K562 (cell line): ENCODE measurements around the gene CAPN10. TPM values are rescaled to one million over a fixed set of nuclear protein-coding genes. Genes with fewer than 3 reads are reported as not detected.

ENCODE experiments used
- ATAC-seq: fragments of 200-7000 bp; cut with Tn5 transposase; 3 replicates; pipeline ENCODE4 v1.9.1; 2020; ENCODE audit warnings: moderate library complexity
- BruUV-seq: library from RNA; stranded (reverse); fragments of 400-500 nt; replicated peaks from 2 replicates; lab custom pipeline; 2021; lab: Mats Ljungman, UMichigan
- CTCF ChIA-PET: fragments of 300-600 bp; formaldehyde crosslinking; extraction: SDS; loops from one replicate; lab custom pipeline; 2021; ENCODE audit warnings: low intra/inter-chr PET ratio; lab: Yijun Ruan, JAX
- POLR2A ChIA-PET: fragments of 300-600, 350-650 bp; sonication (Branson Sonifier 250); formaldehyde crosslinking; extraction: SDS; loops from one replicate; lab custom pipeline; 2021; ENCODE audit warnings: antibody characterized with exemption, inconsistent platforms; lab: Yijun Ruan, JAX
- DNase-seq, 4 experiments: peaks; one replicate each; pipeline versions ENCODE4 v3.0.0 to v3.0.0-alpha.2; 2011 to 2018; ENCODE audit warnings: low spot score in 3 of 4, mixed read lengths in 3 of 4; ENCODE audit errors: extremely low read depth in 1 of 4
- FAIRE-seq: peaks from 2 replicates; lab custom pipeline; 2011; peaks lifted over from hg19 to GRCh38; lab: Jason Lieb, UNC
- H2AFZ ChIP-seq: 2 replicates; pipeline ENCODE4 v1.6.0; 2011; ENCODE audit warnings: low read depth, low read length, control low read depth, inconsistent platforms
- H3K27ac ChIP-seq: fragments of 200-600 bp; 3 replicates; pipeline ENCODE4 v1.8.0; 2011; ENCODE audit warnings: low read depth, mild to moderate bottlenecking, control low read depth, inconsistent platforms, low read length, moderate library complexity, mixed read lengths; ENCODE audit errors: extremely low read depth
- H3K27me3 ChIP-seq, 2 experiments: fragments of 300-600 bp in 1 of 2; 2 replicates in 1 of 2; 3 replicates in 1 of 2; pipeline versions ENCODE4 v1.6.0 to v1.8.0; 2011; ENCODE audit warnings: inconsistent platforms in 2 of 2, low read length in 2 of 2, mild to moderate bottlenecking in 1 of 2, mixed read lengths in 1 of 2, moderate library complexity in 1 of 2; ENCODE audit not compliant: control insufficient read depth in 2 of 2, insufficient read depth in 2 of 2
- H3K36me3 ChIP-seq: fragments of 300-600 bp; 3 replicates; pipeline ENCODE4 v1.8.0; 2011; ENCODE audit warnings: mild to moderate bottlenecking, low read length, inconsistent platforms; ENCODE audit not compliant: control insufficient read depth, insufficient read depth
- H3K4me1 ChIP-seq, 2 experiments: fragments of 200-600 bp in 1 of 2; replicated peaks in 1 of 2; 2 replicates in 1 of 2; 3 replicates in 1 of 2; pipeline versions ENCODE4 v1.5.1 to v1.8.0; 2011; ENCODE audit warnings: inconsistent platforms in 2 of 2, low read length in 2 of 2, mild to moderate bottlenecking in 1 of 2, mixed read lengths in 1 of 2, moderate library complexity in 1 of 2; ENCODE audit not compliant: control insufficient read depth in 2 of 2, insufficient read depth in 2 of 2
- H3K4me2 ChIP-seq: 2 replicates; pipeline ENCODE4 v1.6.1; 2011; ENCODE audit warnings: low read length, control low read depth, inconsistent platforms, mixed read lengths; ENCODE audit not compliant: insufficient read depth
- H3K4me3 ChIP-seq: fragments of 200-600 bp; sonication (generic), shearing (Covaris generic); 2 replicates; pipeline ENCODE4 v1.5.1; 2016; ENCODE audit warnings: control low read depth, inconsistent platforms
- H3K79me2 ChIP-seq: fragments of 200-600 bp; 3 replicates; pipeline ENCODE4 v1.8.0; 2011; ENCODE audit warnings: low read length, inconsistent platforms; ENCODE audit not compliant: control insufficient read depth, insufficient read depth
- H3K9ac ChIP-seq, 2 experiments: 2 replicates each; pipeline versions ENCODE4 v1.6.0 to v1.6.1; 2011; ENCODE audit warnings: low read depth in 2 of 2, low read length in 2 of 2, control low read depth in 1 of 2, inconsistent platforms in 1 of 2, mild to moderate bottlenecking in 1 of 2, mixed read lengths in 1 of 2; ENCODE audit not compliant: insufficient read depth in 1 of 2
- H3K9me1 ChIP-seq: one replicate; pipeline ENCODE4 v1.6.0; 2011; ENCODE audit warnings: inconsistent platforms, mild to moderate bottlenecking, low read length, moderate library complexity; ENCODE audit not compliant: control insufficient read depth, insufficient read depth
- H3K9me3 ChIP-seq: replicated peaks from 2 replicates; pipeline ENCODE4 v1.5.1; 2011; ENCODE audit warnings: low read depth, low read length, inconsistent platforms; ENCODE audit not compliant: control insufficient read depth, insufficient read depth
- H4K20me1 ChIP-seq: replicated peaks from 2 replicates; pipeline ENCODE4 v1.6.1; 2011; ENCODE audit warnings: low read length, inconsistent platforms, mixed read lengths; ENCODE audit not compliant: control insufficient read depth, insufficient read depth
- AFF1 ChIP-seq, 2 experiments: fragments of 450-650 bp; IDR thresholded peaks; 2 replicates each; pipeline ENCODE4 v1.6.1; 2018; ENCODE audit warnings: mild to moderate bottlenecking in 2 of 2, low read depth in 1 of 2; ENCODE audit not compliant: partially characterized antibody in 2 of 2
- ARID3B ChIP-seq: fragments of 250-450 bp; sonication (Bioruptor Pico); IDR thresholded peaks from 2 replicates; pipeline ENCODE4 v1.4.0; 2020; ENCODE audit warnings: borderline replicate concordance
- BRD9 ChIP-seq: fragments of 450-650 bp; IDR thresholded peaks from 2 replicates; pipeline ENCODE4 v1.6.1; 2018; ENCODE audit warnings: low read depth; ENCODE audit not compliant: partially characterized antibody
- JUNB ChIP-seq: fragments of 450-650 bp; formaldehyde crosslinking; conservative IDR thresholded peaks from 2 replicates; pipeline ENCODE4 v1.4.0; 2020; ENCODE audit warnings: mild to moderate bottlenecking
- LCOR ChIP-seq: sonication (generic); formaldehyde crosslinking; IDR thresholded peaks from 2 replicates; pipeline ENCODE4 v1.8.0; 2022; ENCODE audit warnings: mild to moderate bottlenecking, missing genetic modification reagents
- LEF1 ChIP-seq: fragments of 450-650 bp; IDR thresholded peaks from 2 replicates; pipeline ENCODE4 v1.6.1; 2016; ENCODE audit warnings: mild to moderate bottlenecking
- MCM3 ChIP-seq: fragments of 450-650 bp; IDR thresholded peaks from 2 replicates; pipeline ENCODE4 v1.6.1; 2016
- NR1H2 ChIP-seq: sonication (generic); formaldehyde crosslinking; IDR thresholded peaks from 2 replicates; pipeline ENCODE4 v1.4.0; 2020; ENCODE audit warnings: mild to moderate bottlenecking, missing genetic modification reagents
- POLR2A ChIP-seq: fragments of 450-650 bp; conservative IDR thresholded peaks from 2 replicates; pipeline ENCODE4 v1.6.1; 2016
- PPARD ChIP-seq: fragments of 250-450 bp; sonication (Bioruptor Pico); IDR thresholded peaks from 2 replicates; pipeline ENCODE4 v1.8.0; 2022; ENCODE audit warnings: inconsistent platforms, mild to moderate bottlenecking, moderate library complexity
- PYGO2 ChIP-seq: fragments of 450-650 bp; IDR thresholded peaks from 2 replicates; pipeline ENCODE4 v1.6.1; 2016; ENCODE audit warnings: mild to moderate bottlenecking, missing genetic modification characterization, moderate library complexity, missing compliant biosample characterization
- U2AF1 ChIP-seq: fragments of 200-400 bp; formaldehyde crosslinking; optimal IDR thresholded peaks from 2 replicates; pipeline ENCODE3; 2017; ENCODE audit warnings: mild to moderate bottlenecking, low read depth, low read length, moderate library complexity
- ZNF217 ChIP-seq: sonication (generic); formaldehyde crosslinking; IDR thresholded peaks from 2 replicates; pipeline ENCODE4 v1.8.0; 2022; ENCODE audit warnings: mild to moderate bottlenecking, missing genetic modification reagents
- ZNF280B ChIP-seq: fragments of 250-450 bp; sonication (Bioruptor Pico); IDR thresholded peaks from 2 replicates; pipeline ENCODE4 v1.5.1; 2021; ENCODE audit warnings: mild to moderate bottlenecking
- WGBS: fragments of 100-300 bp; shearing (Covaris generic); methylation state at CpG from one replicate; pipeline ENCODE4 v1.1.6; 2016; ENCODE audit warnings: low coverage, mixed read lengths; ENCODE audit not compliant: insufficient coverage; ENCODE audit errors: missing lambda C conversion rate; 5-methylcytosine and 5-hydroxymethylcytosine counted together
- in situ Hi-C: fragments of 300-500 bp; cut with MboI; formaldehyde crosslinking; loops from 4 replicates; pipeline ENCODE4 v1.15.0; 2018; ENCODE audit warnings: inconsistent platforms, mixed read lengths
- intact Hi-C: fragments of 100-400 bp; cut with micrococcal nuclease; formaldehyde crosslinking; loops from 2 replicates; pipeline ENCODE4 v1.14.2; 2022
- polyA plus RNA-seq, 8 experiments: library from polyadenylated mRNA; depleted of rRNA in 4 of 8; stranded (reverse) in 5 of 8; unstranded in 3 of 8; fragments of >200 nt; fragmentation: Nextera tagmentation in 2 of 8; fragmentation: Illumina TruSeq in 1 of 8; extraction: Ambion mirVana in 2 of 8; extraction: Trizol in 1 of 8; gene quantifications; 2 replicates each; pipeline versions ENCODE4 v1.2.1 to v1.2.3, GENCODE V29; 2011 to 2014; ENCODE audit warnings: inconsistent platforms in 1 of 8, missing spikeins in 1 of 8
- total RNA-seq, 7 experiments: library from RNA; depleted of rRNA in 6 of 7; stranded (reverse); fragments of >200 nt in 6 of 7; fragmentation: Illumina TruSeq in 2 of 7; extraction: Trizol in 2 of 7; gene quantifications; 2 replicates each; pipeline versions ENCODE4 v1.2.1 to v1.2.3, GENCODE V29; 2011 to 2021; ENCODE audit warnings: low replicate concordance in 1 of 7

CAPN10 gene
- total and polyA plus RNA-seq, 9 of the 15 experiments (the other 6 are each of a cell fraction or from before 2014, with no cell fraction given) = 0.08 to 26.1 (median 8.4) TPM

- Histone ChIP-seq H3K9ac (peak overlapping the region; percentile 85 to 92), H3K9me3 (no peaks in the 10 kb centered on the region), H3K4me2 (peak overlapping the region; percentile 84; the same call in 1 of the 2 replicates), H3K4me3 (no peak overlapping the region), H3K79me2 (peaks cover 75% of the 10 kb centered on the region), H3K36me3 (peaks cover 23% of the 10 kb centered on the region), H4K20me1 (no peaks in the 10 kb centered on the region), H3K27me3 (no peaks in the 10 kb centered on the region), H3K9me1 (no peaks in the 10 kb centered on the region), H3K27ac (peak overlapping the region; percentile 98), H2AFZ (no peak overlapping the region), H3K4me1 (peaks cover 43 to 70% of the 10 kb centered on the region in 2 experiments)
- CTCF ChIA-PET = no interaction called here
- no TSS peak for BruUV-seq
- intact Hi-C loops (loop anchor here (10.0 kb wide), 1 partner anchor 49 kb away; no protein-coding TSS in a partner anchor), in situ Hi-C loops (no loop called here)
- TF ChIP-seq LEF1 (no peak), JUNB (CRISPR knock-in tag) (no peak), PYGO2 (no peak), U2AF1 (no peak), NR1H2 (no peak), AFF1 (IDR thresholded peaks at IDR 0.05; ENCODE audit: low read depth in 1 of 2, partially characterized antibody in 2 of 2) (no peak), MCM3 (no peak), ARID3B (CRISPR knock-in tag) (no peak), LCOR (CRISPR knock-in tag) (no peak), ZNF280B (no peak), BRD9 (no peak), PPARD (CRISPR knock-in tag) (no peak), POLR2A (no peak), ZNF217 (CRISPR knock-in tag) (no peak)
- no peak for ATAC-seq
- WGBS = 77% methylated on average over 10 of the region's 12 CpGs
- no peak for FAIRE-seq
- DNase-seq = no peak
- POLR2A ChIA-PET = interaction anchor here (4.6 kb wide), 1 partner anchor 23 kb away, joined by 26 read pairs; the partner anchor contains the start of gene CAPN10
These were observed 22.5 kb upstream of the CAPN10 start for GRCh38 chr2:240563951-240564560.
